HEK293 (cell line): Measurements from ENCODE around the gene INO80B.

Experiments
- FEZF1 ChIP-seq: fragments of 450-650 bp; formaldehyde crosslinking; IDR thresholded peaks from 2 replicates; pipeline ENCODE4 v1.5.1; 2016; ENCODE audit warnings: missing biosample characterization, missing genetic modification characterization
- HOXA7 ChIP-seq: sonication (generic); formaldehyde crosslinking; IDR thresholded peaks from 2 replicates; pipeline ENCODE4 v1.8.1; 2022; ENCODE audit warnings: missing genetic modification reagents, borderline replicate concordance
- IKZF3 ChIP-seq: fragments of 450-650 bp; IDR thresholded peaks from 2 replicates; pipeline ENCODE4 v1.5.0; 2018; ENCODE audit warnings: missing biosample characterization, mild to moderate bottlenecking, missing genetic modification characterization, moderate library complexity
- KLF16 ChIP-seq: fragments of 450-650 bp; formaldehyde crosslinking; IDR thresholded peaks from 2 replicates; pipeline ENCODE4 v1.5.1; 2017; ENCODE audit warnings: missing biosample characterization, missing genetic modification characterization
- RBAK ChIP-seq: fragments of 450-650 bp; formaldehyde crosslinking; IDR thresholded peaks from 2 replicates; pipeline ENCODE4 v1.5.1; 2016; ENCODE audit warnings: missing biosample characterization, missing genetic modification characterization
- SP7 ChIP-seq: fragments of 450-650 bp; formaldehyde crosslinking; IDR thresholded peaks from 2 replicates; pipeline ENCODE4 v1.5.1; 2016; ENCODE audit warnings: missing biosample characterization, missing genetic modification characterization
- ZBTB20 ChIP-seq: fragments of 450-650 bp; formaldehyde crosslinking; IDR thresholded peaks from 2 replicates; pipeline ENCODE4 v1.5.1; 2016; ENCODE audit warnings: missing biosample characterization, missing genetic modification characterization
- ZFP69B ChIP-seq: fragments of 450-650 bp; formaldehyde crosslinking; IDR thresholded peaks from 2 replicates; pipeline ENCODE4 v1.5.1; 2016; ENCODE audit warnings: missing biosample characterization, missing genetic modification characterization
- ZIC2 ChIP-seq: fragments of 450-650 bp; formaldehyde crosslinking; IDR thresholded peaks from 2 replicates; pipeline ENCODE4 v1.5.1; 2016; ENCODE audit warnings: missing biosample characterization, missing genetic modification characterization
- ZNF16 ChIP-seq: fragments of 450-650 bp; formaldehyde crosslinking; IDR thresholded peaks from 2 replicates; pipeline ENCODE4 v1.5.1; 2016; ENCODE audit warnings: low read depth, missing biosample characterization, missing genetic modification characterization
- ZNF184 ChIP-seq: fragments of 450-650 bp; IDR thresholded peaks from 2 replicates; pipeline ENCODE4 v1.5.1; 2018; ENCODE audit warnings: missing biosample characterization, mild to moderate bottlenecking, missing genetic modification characterization
- ZNF433 ChIP-seq: fragments of 450-650 bp; formaldehyde crosslinking; IDR thresholded peaks from 2 replicates; pipeline ENCODE4 v1.5.1; 2016; ENCODE audit warnings: missing biosample characterization, missing genetic modification characterization, low read depth
- ZNF555 ChIP-seq: fragments of 450-650 bp; formaldehyde crosslinking; conservative IDR thresholded peaks from 2 replicates; pipeline ENCODE4 v1.5.1; 2017; ENCODE audit warnings: missing biosample characterization, mild to moderate bottlenecking, missing genetic modification characterization, inconsistent platforms
- ZNF596 ChIP-seq: fragments of 450-650 bp; IDR thresholded peaks from 2 replicates; pipeline ENCODE4 v1.5.0; 2018; ENCODE audit warnings: missing biosample characterization, mild to moderate bottlenecking, missing genetic modification characterization, moderate library complexity
- ZNF624 ChIP-seq: fragments of 450-650 bp; formaldehyde crosslinking; IDR thresholded peaks from 2 replicates; pipeline ENCODE4 v1.5.1; 2017; ENCODE audit warnings: missing biosample characterization, missing genetic modification characterization
- ZNF660 ChIP-seq: fragments of 450-650 bp; IDR thresholded peaks from 2 replicates; pipeline ENCODE4 v1.5.1; 2018; ENCODE audit warnings: missing biosample characterization, mild to moderate bottlenecking, missing genetic modification characterization
- ZNF664 ChIP-seq: fragments of 450-650 bp; formaldehyde crosslinking; IDR thresholded peaks from 2 replicates; pipeline ENCODE4 v1.5.1; 2016; ENCODE audit warnings: missing biosample characterization, missing genetic modification characterization
- ZNF777 ChIP-seq: fragments of 450-650 bp; formaldehyde crosslinking; IDR thresholded peaks from 2 replicates; pipeline ENCODE4 v1.5.1; 2017; ENCODE audit warnings: missing biosample characterization, missing genetic modification characterization, borderline replicate concordance
- ZNF791 ChIP-seq: fragments of 450-650 bp; formaldehyde crosslinking; IDR thresholded peaks from 2 replicates; pipeline ENCODE4 v1.5.1; 2016; ENCODE audit warnings: missing biosample characterization, missing genetic modification characterization
- ZNF837 ChIP-seq: fragments of 450-650 bp; formaldehyde crosslinking; IDR thresholded peaks from 2 replicates; pipeline ENCODE4 v1.5.1; 2016; ENCODE audit warnings: missing biosample characterization, missing genetic modification characterization
- TF ChIP-seq, protein P1 (sequence below): fragments of 450-650 bp; formaldehyde crosslinking; IDR thresholded peaks from 2 replicates; pipeline ENCODE4 v1.5.1; 2016; ENCODE audit warnings: missing biosample characterization, missing genetic modification characterization
- TF ChIP-seq, protein P2 (sequence below): fragments of 450-650 bp; formaldehyde crosslinking; conservative IDR thresholded peaks from 2 replicates; pipeline ENCODE4 v1.5.1; 2016; ENCODE audit warnings: low read depth, missing biosample characterization, missing genetic modification characterization
- TF ChIP-seq, protein P3 (sequence below): fragments of 450-650 bp; formaldehyde crosslinking; IDR thresholded peaks from 2 replicates; pipeline ENCODE4 v1.5.1; 2016; ENCODE audit warnings: missing biosample characterization, missing genetic modification characterization
- TF ChIP-seq, protein P4 (sequence below): fragments of 450-650 bp; formaldehyde crosslinking; IDR thresholded peaks from 2 replicates; pipeline ENCODE4 v1.5.1; 2016; ENCODE audit warnings: missing biosample characterization, missing genetic modification characterization
- TF ChIP-seq, protein P5 (sequence below): fragments of 450-650 bp; formaldehyde crosslinking; IDR thresholded peaks from 2 replicates; pipeline ENCODE4 v1.5.1; 2017; ENCODE audit warnings: missing biosample characterization, missing genetic modification characterization
- TF ChIP-seq, protein P6 (sequence below): fragments of 450-650 bp; formaldehyde crosslinking; IDR thresholded peaks from 2 replicates; pipeline ENCODE4 v1.5.1; 2017; ENCODE audit warnings: missing biosample characterization, missing genetic modification characterization
- TF ChIP-seq, protein P7 (sequence below): fragments of 450-650 bp; formaldehyde crosslinking; IDR thresholded peaks from 2 replicates; pipeline ENCODE4 v1.5.1; 2016; ENCODE audit warnings: missing biosample characterization, missing genetic modification characterization

INO80B gene

DNA sequence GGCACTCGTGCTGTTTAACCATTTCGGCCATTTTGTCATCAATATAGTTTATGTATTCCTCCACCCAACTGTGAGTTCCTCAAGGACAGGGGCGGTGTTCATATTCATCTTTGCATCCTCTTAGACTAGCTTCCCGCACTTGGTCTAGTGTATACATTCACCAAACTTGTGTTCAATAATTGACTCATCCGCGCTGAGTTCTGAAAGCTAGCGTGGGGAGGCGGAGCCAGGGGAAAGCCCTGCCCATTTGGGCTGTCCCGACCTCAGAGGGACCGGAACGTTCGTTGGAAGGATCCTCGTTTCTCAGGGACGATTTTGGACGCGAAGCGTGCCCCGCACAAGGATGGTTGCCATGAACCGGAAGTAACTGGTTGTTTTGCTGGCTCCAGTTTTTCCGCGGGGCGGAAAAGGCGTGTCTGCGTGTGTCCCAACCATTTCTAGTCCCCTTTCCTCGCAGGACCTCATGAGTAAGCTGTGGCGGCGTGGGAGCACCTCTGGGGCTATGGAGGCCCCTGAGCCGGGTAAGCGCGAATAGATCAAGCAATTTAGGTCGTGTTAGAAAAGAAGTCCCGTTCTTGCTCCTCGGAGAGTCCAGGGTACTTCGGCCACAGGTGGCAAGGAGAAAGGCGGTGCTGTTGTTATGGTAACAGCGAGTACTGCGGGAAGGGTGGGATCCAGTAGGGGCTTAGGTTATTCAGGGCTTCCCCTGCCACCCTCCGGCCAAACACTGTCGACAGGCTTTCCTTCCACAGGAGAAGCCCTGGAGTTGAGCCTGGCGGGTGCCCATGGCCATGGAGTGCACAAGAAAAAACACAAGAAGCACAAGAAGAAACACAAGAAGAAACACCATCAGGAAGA is at the start of gene INO80B (continued):
- TF ChIP-seq, protein P1, sequence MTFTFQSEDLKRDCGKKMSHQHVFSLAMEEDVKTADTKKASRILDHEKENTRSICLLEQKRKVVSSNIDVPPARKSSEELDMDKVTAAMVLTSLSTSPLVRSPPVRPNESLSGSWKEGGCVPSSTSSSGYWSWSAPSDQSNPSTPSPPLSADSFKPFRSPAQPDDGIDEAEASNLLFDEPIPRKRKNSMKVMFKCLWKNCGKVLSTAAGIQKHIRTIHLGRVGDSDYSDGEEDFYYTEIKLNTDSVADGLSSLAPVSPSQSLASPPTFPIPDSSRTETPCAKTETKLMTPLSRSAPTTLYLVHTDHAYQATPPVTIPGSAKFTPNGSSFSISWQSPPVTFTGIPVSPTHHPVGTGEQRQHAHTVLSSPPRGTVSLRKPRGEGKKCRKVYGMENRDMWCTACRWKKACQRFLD (tag by site-specific recombination): no peak
- TF ChIP-seq RBAK (tag by site-specific recombination): no peak
- TF ChIP-seq, protein P2, sequence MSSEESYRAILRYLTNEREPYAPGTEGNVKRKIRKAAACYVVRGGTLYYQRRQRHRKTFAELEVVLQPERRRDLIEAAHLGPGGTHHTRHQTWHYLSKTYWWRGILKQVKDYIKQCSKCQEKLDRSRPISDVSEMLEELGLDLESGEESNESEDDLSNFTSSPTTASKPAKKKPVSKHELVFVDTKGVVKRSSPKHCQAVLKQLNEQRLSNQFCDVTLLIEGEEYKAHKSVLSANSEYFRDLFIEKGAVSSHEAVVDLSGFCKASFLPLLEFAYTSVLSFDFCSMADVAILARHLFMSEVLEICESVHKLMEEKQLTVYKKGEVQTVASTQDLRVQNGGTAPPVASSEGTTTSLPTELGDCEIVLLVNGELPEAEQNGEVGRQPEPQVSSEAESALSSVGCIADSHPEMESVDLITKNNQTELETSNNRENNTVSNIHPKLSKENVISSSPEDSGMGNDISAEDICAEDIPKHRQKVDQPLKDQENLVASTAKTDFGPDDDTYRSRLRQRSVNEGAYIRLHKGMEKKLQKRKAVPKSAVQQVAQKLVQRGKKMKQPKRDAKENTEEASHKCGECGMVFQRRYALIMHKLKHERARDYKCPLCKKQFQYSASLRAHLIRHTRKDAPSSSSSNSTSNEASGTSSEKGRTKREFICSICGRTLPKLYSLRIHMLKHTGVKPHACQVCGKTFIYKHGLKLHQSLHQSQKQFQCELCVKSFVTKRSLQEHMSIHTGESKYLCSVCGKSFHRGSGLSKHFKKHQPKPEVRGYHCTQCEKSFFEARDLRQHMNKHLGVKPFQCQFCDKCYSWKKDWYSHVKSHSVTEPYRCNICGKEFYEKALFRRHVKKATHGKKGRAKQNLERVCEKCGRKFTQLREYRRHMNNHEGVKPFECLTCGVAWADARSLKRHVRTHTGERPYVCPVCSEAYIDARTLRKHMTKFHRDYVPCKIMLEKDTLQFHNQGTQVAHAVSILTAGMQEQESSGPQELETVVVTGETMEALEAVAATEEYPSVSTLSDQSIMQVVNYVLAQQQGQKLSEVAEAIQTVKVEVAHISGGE (tag by site-specific recombination): peak; percentile 100
- TF ChIP-seq, protein P3, sequence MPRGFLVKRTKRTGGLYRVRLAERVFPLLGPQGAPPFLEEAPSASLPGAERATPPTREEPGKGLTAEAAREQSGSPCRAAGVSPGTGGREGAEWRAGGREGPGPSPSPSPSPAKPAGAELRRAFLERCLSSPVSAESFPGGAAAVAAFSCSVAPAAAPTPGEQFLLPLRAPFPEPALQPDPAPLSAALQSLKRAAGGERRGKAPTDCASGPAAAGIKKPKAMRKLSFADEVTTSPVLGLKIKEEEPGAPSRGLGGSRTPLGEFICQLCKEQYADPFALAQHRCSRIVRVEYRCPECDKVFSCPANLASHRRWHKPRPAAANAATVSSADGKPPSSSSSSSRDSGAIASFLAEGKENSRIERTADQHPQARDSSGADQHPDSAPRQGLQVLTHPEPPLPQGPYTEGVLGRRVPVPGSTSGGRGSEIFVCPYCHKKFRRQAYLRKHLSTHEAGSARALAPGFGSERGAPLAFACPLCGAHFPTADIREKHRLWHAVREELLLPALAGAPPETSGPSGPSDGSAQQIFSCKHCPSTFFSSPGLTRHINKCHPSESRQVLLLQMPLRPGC (tag by site-specific recombination): peak; percentile 76
- TF ChIP-seq ZNF16 (tag by site-specific recombination): no peak
- TF ChIP-seq IKZF3 (tag by site-specific recombination): no peak
- no peak for TF ChIP-seq ZNF555 (tag by site-specific recombination)
- no peak; the same call in 1 of the 2 replicates for TF ChIP-seq ZNF664 (tag by site-specific recombination)
- peak; percentile 77 for TF ChIP-seq ZFP69B (tag by site-specific recombination)
- TF ChIP-seq ZNF777 (tag by site-specific recombination): no peak
- TF ChIP-seq, protein P4, sequence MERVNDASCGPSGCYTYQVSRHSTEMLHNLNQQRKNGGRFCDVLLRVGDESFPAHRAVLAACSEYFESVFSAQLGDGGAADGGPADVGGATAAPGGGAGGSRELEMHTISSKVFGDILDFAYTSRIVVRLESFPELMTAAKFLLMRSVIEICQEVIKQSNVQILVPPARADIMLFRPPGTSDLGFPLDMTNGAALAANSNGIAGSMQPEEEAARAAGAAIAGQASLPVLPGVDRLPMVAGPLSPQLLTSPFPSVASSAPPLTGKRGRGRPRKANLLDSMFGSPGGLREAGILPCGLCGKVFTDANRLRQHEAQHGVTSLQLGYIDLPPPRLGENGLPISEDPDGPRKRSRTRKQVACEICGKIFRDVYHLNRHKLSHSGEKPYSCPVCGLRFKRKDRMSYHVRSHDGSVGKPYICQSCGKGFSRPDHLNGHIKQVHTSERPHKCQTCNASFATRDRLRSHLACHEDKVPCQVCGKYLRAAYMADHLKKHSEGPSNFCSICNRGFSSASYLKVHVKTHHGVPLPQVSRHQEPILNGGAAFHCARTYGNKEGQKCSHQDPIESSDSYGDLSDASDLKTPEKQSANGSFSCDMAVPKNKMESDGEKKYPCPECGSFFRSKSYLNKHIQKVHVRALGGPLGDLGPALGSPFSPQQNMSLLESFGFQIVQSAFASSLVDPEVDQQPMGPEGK: peak; percentile 69
- no peak for TF ChIP-seq ZIC2 (tag by site-specific recombination)
- TF ChIP-seq ZBTB20 (tag by site-specific recombination): no peak
- no peak for TF ChIP-seq ZNF624 (tag by site-specific recombination)
- TF ChIP-seq, protein P5, sequence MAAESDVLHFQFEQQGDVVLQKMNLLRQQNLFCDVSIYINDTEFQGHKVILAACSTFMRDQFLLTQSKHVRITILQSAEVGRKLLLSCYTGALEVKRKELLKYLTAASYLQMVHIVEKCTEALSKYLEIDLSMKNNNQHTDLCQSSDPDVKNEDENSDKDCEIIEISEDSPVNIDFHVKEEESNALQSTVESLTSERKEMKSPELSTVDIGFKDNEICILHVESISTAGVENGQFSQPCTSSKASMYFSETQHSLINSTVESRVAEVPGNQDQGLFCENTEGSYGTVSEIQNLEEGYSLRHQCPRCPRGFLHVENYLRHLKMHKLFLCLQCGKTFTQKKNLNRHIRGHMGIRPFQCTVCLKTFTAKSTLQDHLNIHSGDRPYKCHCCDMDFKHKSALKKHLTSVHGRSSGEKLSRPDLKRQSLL (tag by site-specific recombination): peak; percentile 92
- TF ChIP-seq ZNF791 (tag by site-specific recombination): no peak
- no peak for TF ChIP-seq ZNF433 (tag by site-specific recombination)
- TF ChIP-seq SP7 (tag by site-specific recombination): peak; percentile 92
- TF ChIP-seq KLF16 (tag by site-specific recombination): peak; percentile 100
- TF ChIP-seq ZNF184 (tag by site-specific recombination): 0 out of 2 replicates have a peak, but pooled peaks have one; percentile 76
- TF ChIP-seq ZNF660 (tag by site-specific recombination): peak; percentile 97
- TF ChIP-seq, protein P6, sequence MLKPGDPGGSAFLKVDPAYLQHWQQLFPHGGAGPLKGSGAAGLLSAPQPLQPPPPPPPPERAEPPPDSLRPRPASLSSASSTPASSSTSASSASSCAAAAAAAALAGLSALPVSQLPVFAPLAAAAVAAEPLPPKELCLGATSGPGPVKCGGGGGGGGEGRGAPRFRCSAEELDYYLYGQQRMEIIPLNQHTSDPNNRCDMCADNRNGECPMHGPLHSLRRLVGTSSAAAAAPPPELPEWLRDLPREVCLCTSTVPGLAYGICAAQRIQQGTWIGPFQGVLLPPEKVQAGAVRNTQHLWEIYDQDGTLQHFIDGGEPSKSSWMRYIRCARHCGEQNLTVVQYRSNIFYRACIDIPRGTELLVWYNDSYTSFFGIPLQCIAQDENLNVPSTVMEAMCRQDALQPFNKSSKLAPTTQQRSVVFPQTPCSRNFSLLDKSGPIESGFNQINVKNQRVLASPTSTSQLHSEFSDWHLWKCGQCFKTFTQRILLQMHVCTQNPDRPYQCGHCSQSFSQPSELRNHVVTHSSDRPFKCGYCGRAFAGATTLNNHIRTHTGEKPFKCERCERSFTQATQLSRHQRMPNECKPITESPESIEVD (tag by site-specific recombination): no peak
- TF ChIP-seq ZNF837 (tag by site-specific recombination): no peak
- no peak for TF ChIP-seq HOXA7 (CRISPR knock-in tag)
- TF ChIP-seq ZNF596 (tag by site-specific recombination): no peak
- TF ChIP-seq, protein P7, sequence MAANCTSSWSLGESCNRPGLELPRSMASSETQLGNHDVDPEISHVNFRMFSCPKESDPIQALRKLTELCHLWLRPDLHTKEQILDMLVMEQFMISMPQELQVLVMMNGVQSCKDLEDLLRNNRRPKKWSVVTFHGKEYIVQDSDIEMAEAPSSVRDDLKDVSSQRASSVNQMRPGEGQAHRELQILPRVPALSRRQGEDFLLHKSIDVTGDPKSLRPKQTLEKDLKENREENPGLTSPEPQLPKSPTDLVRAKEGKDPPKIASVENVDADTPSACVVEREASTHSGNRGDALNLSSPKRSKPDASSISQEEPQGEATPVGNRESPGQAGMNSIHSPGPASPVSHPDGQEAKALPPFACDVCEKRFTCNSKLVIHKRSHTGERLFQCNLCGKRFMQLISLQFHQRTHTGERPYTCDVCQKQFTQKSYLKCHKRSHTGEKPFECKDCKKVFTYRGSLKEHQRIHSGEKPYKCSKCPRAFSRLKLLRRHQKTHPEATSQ (tag by site-specific recombination): peak; percentile 85
- 0 out of 2 replicates have a peak, but pooled peaks have one; percentile 14 for TF ChIP-seq FEZF1 (tag by site-specific recombination)
